Stimulated activated CD4-positive, alpha-beta T cell treated with anti-CD3 and anti-CD28 coated beads, Interleukin-15, amount 100 ng/mL, for 48 hours (primary cell): ENCODE data around the gene RDX.
"Not testable (repeated sequence)": the region's sequence is repeated elsewhere in the genome, so short reads cannot be mapped to it uniquely, and the experiment has no call there.

ENCODE experiments used
- DNase-seq, 2 donors: peaks; one replicate each; pipeline ENCODE4 v3.0.0-alpha.2; 2020; ENCODE audit warnings: low read depth in 2 of 2

The RDX gene

GRCh38 chr11:110305169-110306018 lies 9.0 kb upstream of the RDX start:
- no peak for DNase-seq

GRCh38 chr11:110303414-110303826 lies 7.0 kb upstream of the RDX start:
- no peak for DNase-seq

GRCh38 chr11:110301577-110301976 lies 5.2 kb upstream of the RDX start:
- no peak for DNase-seq

- no peak for DNase-seq
Observed at GRCh38 chr11:110301032-110301431, 4.6 kb upstream of the RDX start.

GRCh38 chr11:110299006-110299785 lies 2.8 kb upstream of the RDX start:
- no peak for DNase-seq

- DNase-seq, result no peak
Observed at GRCh38 chr11:110298301-110298765, 1.9 kb upstream of the RDX start.

- DNase-seq, result no peak
Observed at GRCh38 chr11:110297726-110298300, 1.4 kb upstream of the RDX start.

- no peak for DNase-seq
Observed at GRCh38 chr11:110297076-110297725, 787 bp upstream of the RDX start.

GRCh38 chr11:110295531-110296225 lies 736 bp downstream of the RDX start:
- peak; percentile 10 to 42 for DNase-seq

GRCh38 chr11:110295086-110295485 lies 1.3 kb downstream of the RDX start:
- no peak for DNase-seq

- DNase-seq, result no peak
Observed at GRCh38 chr11:110294509-110294908, 1.9 kb downstream of the RDX start.

GRCh38 chr11:110293389-110293788 lies 3.0 kb downstream of the RDX start:
- no peak for DNase-seq

GRCh38 chr11:110292146-110292545 lies 4.3 kb downstream of the RDX start:
- not testable (repeated sequence) for DNase-seq

- DNase-seq, result no peak
Observed at GRCh38 chr11:110290591-110291334, 5.7 kb downstream of the RDX start.

- DNase-seq, result no peak
Observed at GRCh38 chr11:110289472-110289871, 6.9 kb downstream of the RDX start.

- no peak for DNase-seq
Observed at GRCh38 chr11:110287537-110287936, 8.9 kb downstream of the RDX start.

GRCh38 chr11:110286298-110287040 lies 9.9 kb downstream of the RDX start:
- no peak for DNase-seq

GRCh38 chr11:110283862-110284261 lies 12.6 kb downstream of the RDX start:
- DNase-seq, result no peak

GRCh38 chr11:110280595-110280994 lies 15.8 kb downstream of the RDX start:
- not testable (repeated sequence) for DNase-seq

- DNase-seq, result no peak
Observed at GRCh38 chr11:110279881-110280280, 16.5 kb downstream of the RDX start.
